Measurements from ENCODE around the gene PTPRT. TPM values are rescaled to one million over a fixed set of nuclear protein-coding genes. Genes with fewer than 3 reads are reported as not detected.

PTPRT gene
- total RNA-seq, 3 donors from 2014 or later, result 0.32 to 6.3 (median 4.9) TPM

DNA sequence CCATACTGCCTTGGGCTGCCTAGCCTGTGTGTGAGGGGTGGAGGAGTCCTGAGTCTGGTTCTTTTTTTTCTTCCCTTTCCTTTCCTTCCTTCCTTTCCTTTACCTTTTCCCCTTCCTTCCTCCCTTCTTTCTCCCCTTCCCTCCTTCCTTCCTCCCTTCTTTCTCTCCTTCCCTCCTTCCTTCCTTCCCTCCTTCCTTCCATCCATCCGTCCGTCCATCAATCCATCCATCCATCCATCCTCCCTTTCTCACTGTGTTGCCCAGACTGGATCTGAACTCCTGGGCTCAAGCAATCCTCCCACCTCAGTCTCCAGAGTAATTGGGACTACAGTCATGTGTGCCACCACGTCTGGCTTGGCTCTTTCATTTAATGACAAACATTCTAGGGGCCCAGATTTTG is 820.8 kb downstream of the PTPRT start:
- DNase-seq (ENCODE audit: low spot score in 2 of 2), result no peak
- intact Hi-C loops (cut with DNase I; ENCODE audit: low total_unique reads), result no loop called here
- no peaks in the 10 kb centered on the region for H3K4me1 ChIP-seq
- no peaks in the 10 kb centered on the region for H3K9me3 ChIP-seq
- no peak overlapping the region for H3K4me3 ChIP-seq
- no peak for TF ChIP-seq POLR2AphosphoS5 (IDR thresholded peaks at IDR 0.05)
- TF ChIP-seq POLR2A (IDR thresholded peaks at IDR 0.05), result no peak
- TF ChIP-seq, protein P1, sequence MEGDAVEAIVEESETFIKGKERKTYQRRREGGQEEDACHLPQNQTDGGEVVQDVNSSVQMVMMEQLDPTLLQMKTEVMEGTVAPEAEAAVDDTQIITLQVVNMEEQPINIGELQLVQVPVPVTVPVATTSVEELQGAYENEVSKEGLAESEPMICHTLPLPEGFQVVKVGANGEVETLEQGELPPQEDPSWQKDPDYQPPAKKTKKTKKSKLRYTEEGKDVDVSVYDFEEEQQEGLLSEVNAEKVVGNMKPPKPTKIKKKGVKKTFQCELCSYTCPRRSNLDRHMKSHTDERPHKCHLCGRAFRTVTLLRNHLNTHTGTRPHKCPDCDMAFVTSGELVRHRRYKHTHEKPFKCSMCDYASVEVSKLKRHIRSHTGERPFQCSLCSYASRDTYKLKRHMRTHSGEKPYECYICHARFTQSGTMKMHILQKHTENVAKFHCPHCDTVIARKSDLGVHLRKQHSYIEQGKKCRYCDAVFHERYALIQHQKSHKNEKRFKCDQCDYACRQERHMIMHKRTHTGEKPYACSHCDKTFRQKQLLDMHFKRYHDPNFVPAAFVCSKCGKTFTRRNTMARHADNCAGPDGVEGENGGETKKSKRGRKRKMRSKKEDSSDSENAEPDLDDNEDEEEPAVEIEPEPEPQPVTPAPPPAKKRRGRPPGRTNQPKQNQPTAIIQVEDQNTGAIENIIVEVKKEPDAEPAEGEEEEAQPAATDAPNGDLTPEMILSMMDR (IDR thresholded peaks at IDR 0.05), result no peak
- H3K27ac ChIP-seq, result no peak overlapping the region
- H3K36me3 ChIP-seq, result no peaks in the 10 kb centered on the region
- H3K27me3 ChIP-seq, result no peaks in the 10 kb centered on the region

DNA sequence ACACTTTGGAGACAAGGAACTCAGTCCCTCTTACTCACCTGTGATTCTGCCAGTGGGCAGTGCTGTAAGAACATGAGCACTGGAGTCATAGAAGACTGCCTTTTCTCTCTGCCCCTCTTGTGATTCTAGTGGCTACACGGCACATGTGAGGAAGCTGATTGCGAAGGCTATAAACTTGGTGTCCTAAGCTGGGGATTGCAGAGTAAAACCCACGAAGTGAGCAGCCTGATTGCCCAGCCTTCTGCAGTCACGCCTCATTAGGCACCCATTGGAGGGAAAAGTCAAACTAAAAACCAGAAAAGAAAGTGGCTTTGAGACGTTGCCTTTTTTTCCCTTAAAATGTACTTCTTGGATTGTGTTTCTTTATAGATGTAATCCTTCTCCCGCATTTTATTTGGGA is 823.1 kb downstream of the PTPRT start:
- DNase-seq (ENCODE audit: low spot score in 2 of 2), result no peak
- intact Hi-C loops (cut with DNase I; ENCODE audit: low total_unique reads), result no loop called here
- TF ChIP-seq POLR2A (IDR thresholded peaks at IDR 0.05), result no peak
- TF ChIP-seq POLR2AphosphoS5 (IDR thresholded peaks at IDR 0.05), result no peak
- TF ChIP-seq, protein P1 (IDR thresholded peaks at IDR 0.05), result no peak
- Histone ChIP-seq H3K27ac (no peak overlapping the region), H3K4me1 (no peaks in the 10 kb centered on the region), H3K27me3 (no peaks in the 10 kb centered on the region), H3K9me3 (no peaks in the 10 kb centered on the region), H3K36me3 (no peaks in the 10 kb centered on the region), H3K4me3 (no peak overlapping the region)

DNA sequence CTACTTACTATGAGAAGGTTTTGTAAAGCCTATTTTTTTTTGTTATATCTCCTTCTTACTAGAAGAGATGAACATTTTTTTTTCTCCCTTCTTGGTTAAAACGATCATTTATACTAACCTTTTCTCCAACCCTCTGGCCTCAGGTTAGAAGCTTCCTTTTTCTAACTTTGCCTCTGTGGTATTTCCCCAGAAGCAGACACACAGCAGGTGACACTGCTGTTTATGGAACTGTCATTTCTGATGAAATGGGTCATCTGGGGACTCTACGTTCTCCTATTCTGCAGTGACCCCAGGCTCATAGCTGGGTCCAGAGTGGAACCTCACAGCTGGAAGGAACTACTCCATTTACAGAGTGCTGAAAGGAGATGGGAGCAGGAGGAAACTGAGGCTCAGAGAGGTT is 825.3 kb downstream of the PTPRT start:
- Histone ChIP-seq H3K36me3 (no peaks in the 10 kb centered on the region), H3K27ac (no peak overlapping the region), H3K4me3 (no peak overlapping the region), H3K27me3 (no peaks in the 10 kb centered on the region), H3K4me1 (no peaks in the 10 kb centered on the region), H3K9me3 (no peaks in the 10 kb centered on the region)
- intact Hi-C loops (cut with DNase I; ENCODE audit: low total_unique reads), result no loop called here
- no peak for DNase-seq (ENCODE audit: low spot score in 2 of 2)
- TF ChIP-seq, protein P1 (IDR thresholded peaks at IDR 0.05), result no peak
- TF ChIP-seq POLR2AphosphoS5 (IDR thresholded peaks at IDR 0.05) (no peak), POLR2A (IDR thresholded peaks at IDR 0.05) (no peak)

DNA sequence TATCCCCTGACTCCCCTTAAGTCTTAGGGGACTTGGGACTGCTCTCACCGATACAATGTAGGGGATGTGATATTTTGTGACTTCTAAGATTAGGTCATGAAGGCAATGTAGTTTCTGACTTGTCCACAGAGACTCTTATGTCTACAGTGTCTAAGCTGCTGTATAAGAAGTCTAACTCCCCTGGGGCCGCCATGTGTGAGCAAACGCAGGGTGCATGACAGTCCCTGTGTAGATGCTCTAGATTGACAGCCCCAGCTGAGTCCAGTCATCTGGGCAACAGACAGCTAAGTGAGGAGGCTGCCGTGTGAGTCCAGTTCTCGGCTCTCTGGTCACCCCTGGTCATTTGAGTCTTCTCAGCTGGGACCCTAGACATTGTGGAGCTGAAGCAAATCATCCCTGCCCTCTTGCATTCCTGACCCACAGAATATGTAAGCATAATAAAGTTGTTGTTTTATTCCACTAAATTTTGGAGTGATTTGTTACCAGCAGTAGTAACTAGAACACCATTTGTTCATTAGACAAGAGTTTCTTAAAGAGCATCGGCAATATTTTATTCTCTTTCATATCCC is 828.2 kb downstream of the PTPRT start:
- H3K9me3 ChIP-seq, result no peaks in the 10 kb centered on the region
- no peaks in the 10 kb centered on the region for H3K27me3 ChIP-seq
- no peak overlapping the region for H3K27ac ChIP-seq
- no peak overlapping the region for H3K4me3 ChIP-seq
- DNase-seq (ENCODE audit: low spot score in 2 of 2), result no peak
- no peak for TF ChIP-seq POLR2AphosphoS5 (IDR thresholded peaks at IDR 0.05)
- TF ChIP-seq POLR2A (IDR thresholded peaks at IDR 0.05), result no peak
- TF ChIP-seq, protein P1 (IDR thresholded peaks at IDR 0.05), result no peak
- intact Hi-C loops (cut with DNase I; ENCODE audit: low total_unique reads), result no loop called here
- no peaks in the 10 kb centered on the region for H3K4me1 ChIP-seq
- no peaks in the 10 kb centered on the region for H3K36me3 ChIP-seq

DNA sequence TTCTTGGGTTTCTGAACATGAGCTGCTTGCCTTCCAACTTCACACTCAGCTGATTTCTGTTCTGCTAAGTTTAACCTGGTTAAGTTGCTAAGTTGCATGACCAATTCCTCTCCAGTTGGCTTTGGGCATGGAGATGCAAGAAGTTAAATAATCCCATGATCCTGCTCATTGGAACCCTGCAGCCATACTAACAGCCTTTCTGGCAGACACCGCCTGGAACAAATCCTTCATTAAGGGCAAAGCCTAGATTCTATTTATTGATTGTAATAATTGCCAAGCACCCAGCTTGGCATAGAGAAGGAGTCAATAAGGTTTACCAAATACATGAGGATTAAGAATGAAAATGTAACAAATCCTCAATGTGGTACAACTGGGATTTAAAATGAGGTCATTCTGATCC is 829.1 kb downstream of the PTPRT start:
- TF ChIP-seq, protein P1 (IDR thresholded peaks at IDR 0.05), result no peak
- TF ChIP-seq POLR2A (IDR thresholded peaks at IDR 0.05), result no peak
- TF ChIP-seq POLR2AphosphoS5 (IDR thresholded peaks at IDR 0.05), result no peak
- no peaks in the 10 kb centered on the region for H3K9me3 ChIP-seq
- H3K27me3 ChIP-seq, result no peaks in the 10 kb centered on the region
- H3K4me1 ChIP-seq, result no peaks in the 10 kb centered on the region
- H3K4me3 ChIP-seq, result no peak overlapping the region
- DNase-seq (ENCODE audit: low spot score in 2 of 2), result no peak
- no peaks in the 10 kb centered on the region for H3K36me3 ChIP-seq
- H3K27ac ChIP-seq, result no peak overlapping the region
- intact Hi-C loops (cut with DNase I; ENCODE audit: low total_unique reads), result no loop called here

Measured in breast epithelium (tissue), 4 donors.